Spleen (tissue), 7 donors: ENCODE results near the gene CHMP3.

Experiments
- POLR2AphosphoS5 ChIP-seq, 3 donors: sonication (generic); formaldehyde crosslinking; IDR thresholded peaks; one replicate each; pipeline ENCODE4 v1.5.1; 2017; ENCODE audit warnings: antibody characterized with exemption in 3 of 3
- TF ChIP-seq, protein P1 (sequence below), 11 experiments: fragments of 200-600 bp in 7 of 11; fragments of 450-650 bp in 4 of 11; sonication (generic) in 4 of 11; IDR thresholded peaks in 8 of 11; conservative IDR thresholded peaks in 3 of 11; 1 replicate in 7 of 11; 2 replicates in 4 of 11; pipeline versions ENCODE4 v1.4.0 to v1.8.0; 2016 to 2021; ENCODE audit warnings: antibody characterized with exemption in 11 of 11, inconsistent platforms in 4 of 11, mild to moderate bottlenecking in 1 of 11
- donor health status: DM: no; HTN: no; CAD: no; lungs with moderate emphysema.
- donor health status: DM: no; HTN: no; CAD: no.
- donor health status: DM: no; HTN: no; CAD: no.

DNA sequence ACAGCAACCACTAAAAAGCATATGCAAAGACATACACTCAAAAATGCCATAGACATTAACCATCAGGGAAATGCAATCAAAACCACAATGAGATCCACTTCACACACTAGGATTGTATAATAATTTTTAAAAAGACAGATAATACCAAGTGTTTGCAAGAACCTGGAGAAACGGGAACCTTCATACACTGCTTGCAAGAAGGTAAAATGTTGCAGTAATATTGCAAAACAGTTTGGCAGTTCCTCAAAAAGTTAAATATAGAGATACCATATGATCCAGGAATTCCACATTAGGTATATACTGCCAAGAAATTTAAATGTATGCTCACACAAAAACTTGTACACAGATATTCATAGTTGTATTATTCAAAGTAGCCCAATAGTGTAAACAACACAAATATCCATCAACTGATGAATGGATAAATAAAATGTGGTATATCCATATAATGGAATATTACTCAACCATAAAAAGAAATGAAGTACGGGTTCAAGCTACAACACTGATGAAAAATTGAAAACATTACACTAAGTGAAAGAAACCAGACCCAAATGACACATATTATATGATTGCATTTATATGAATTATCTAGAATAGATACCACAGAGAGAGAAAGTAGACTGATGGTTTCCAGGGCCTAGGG, 14.7 kb upstream of the CHMP3 start:
- TF ChIP-seq POLR2AphosphoS5 (IDR thresholded peaks at IDR 0.05), result no peak
- TF ChIP-seq, protein P1, sequence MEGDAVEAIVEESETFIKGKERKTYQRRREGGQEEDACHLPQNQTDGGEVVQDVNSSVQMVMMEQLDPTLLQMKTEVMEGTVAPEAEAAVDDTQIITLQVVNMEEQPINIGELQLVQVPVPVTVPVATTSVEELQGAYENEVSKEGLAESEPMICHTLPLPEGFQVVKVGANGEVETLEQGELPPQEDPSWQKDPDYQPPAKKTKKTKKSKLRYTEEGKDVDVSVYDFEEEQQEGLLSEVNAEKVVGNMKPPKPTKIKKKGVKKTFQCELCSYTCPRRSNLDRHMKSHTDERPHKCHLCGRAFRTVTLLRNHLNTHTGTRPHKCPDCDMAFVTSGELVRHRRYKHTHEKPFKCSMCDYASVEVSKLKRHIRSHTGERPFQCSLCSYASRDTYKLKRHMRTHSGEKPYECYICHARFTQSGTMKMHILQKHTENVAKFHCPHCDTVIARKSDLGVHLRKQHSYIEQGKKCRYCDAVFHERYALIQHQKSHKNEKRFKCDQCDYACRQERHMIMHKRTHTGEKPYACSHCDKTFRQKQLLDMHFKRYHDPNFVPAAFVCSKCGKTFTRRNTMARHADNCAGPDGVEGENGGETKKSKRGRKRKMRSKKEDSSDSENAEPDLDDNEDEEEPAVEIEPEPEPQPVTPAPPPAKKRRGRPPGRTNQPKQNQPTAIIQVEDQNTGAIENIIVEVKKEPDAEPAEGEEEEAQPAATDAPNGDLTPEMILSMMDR (IDR thresholded peaks at IDR 0.05 in 8 of 11, conservative IDR thresholded peaks at IDR 0.05 in 3 of 11), result no peak
